Right lobe of liver (tissue), 6 donors: Measurements from ENCODE around the gene B3GAT1. TPM values are rescaled to one million over a fixed set of nuclear protein-coding genes. Genes with fewer than 3 reads are reported as not detected.

Experiments used
- ATAC-seq, 4 donors: fragments of 200-7000 bp; cut with Tn5 transposase; one replicate each; pipeline ENCODE4 v1.9.1; 2020; ENCODE audit warnings: mild to moderate bottlenecking in 4 of 4, moderate library complexity in 4 of 4
- DNase-seq, 3 donors: peaks; one replicate each; pipeline ENCODE4 v3.0.0-alpha.2; 2020
- H3K27ac ChIP-seq, 3 donors: fragments of 200-600 bp; one replicate each; pipeline ENCODE4 v1.8.0; 2022
- H3K27me3 ChIP-seq, 2 donors: fragments of 200-600 bp; one replicate each; pipeline ENCODE4 v1.8.0; 2022
- H3K36me3 ChIP-seq, 4 donors: fragments of 200-600 bp; sonication (generic) in 1 of 4; one replicate each; pipeline versions ENCODE4 v1.5.1 to v1.8.0; 2017 to 2022; ENCODE audit warnings: control low read depth in 1 of 4
- H3K4me1 ChIP-seq, 4 donors: fragments of 200-600 bp; sonication (generic) in 1 of 4; one replicate each; pipeline versions ENCODE4 v1.5.1 to v1.8.0; 2017 to 2022; ENCODE audit warnings: control low read depth in 1 of 4
- H3K4me3 ChIP-seq, 3 donors: fragments of 200-600 bp; one replicate each; pipeline ENCODE4 v1.8.0; 2022
- H3K9me3 ChIP-seq, 4 donors: fragments of 200-600 bp; sonication (generic) in 1 of 4; one replicate each; pipeline versions ENCODE4 v1.5.1 to v1.8.0; 2017 to 2022; ENCODE audit warnings: control low read depth in 1 of 4
- CTCF ChIP-seq, 4 donors: fragments of 200-600 bp in 3 of 4; fragments of 450-650 bp in 1 of 4; IDR thresholded peaks; one replicate each; pipeline versions ENCODE4 v1.5.1 to v1.8.0; 2016 to 2022; ENCODE audit warnings: antibody characterized with exemption in 4 of 4, mild to moderate bottlenecking in 2 of 4
- POLR2A ChIP-seq: fragments of 450-650 bp; IDR thresholded peaks from one replicate; pipeline ENCODE4 v1.6.1; 2017; ENCODE audit warnings: antibody characterized with exemption, mild to moderate bottlenecking
- WGBS: methylation state at CpG from one replicate; pipeline ENCODE4 v1.1.6; 2018; ENCODE audit warnings: low coverage, low lambda C conversion rate; ENCODE audit not compliant: insufficient coverage; ENCODE audit errors: missing lambda C conversion rate; 5-methylcytosine and 5-hydroxymethylcytosine counted together
- intact Hi-C, 2 donors: fragments of 100-400 bp; cut with DNase I; formaldehyde crosslinking; loops; one replicate each; pipeline versions ENCODE4 v1.11.2 to v1.14.1; 2022
- total RNA-seq, 6 experiments: library from RNA; depleted of rRNA in 2 of 6; stranded (reverse); fragments of >200 nt in 2 of 6; fragmentation: NEBNext Ultra II Directional in 3 of 6; extraction: Animal tissue kit (Norgen Biotek cat#: 25700) in 3 of 6; gene quantifications; one replicate each; pipeline versions ENCODE4 v1.1.0 to v1.2.4, GENCODE V29; 2016 to 2023
- donor health status: DM: no; HTN: yes; CAD: no.
- donor health status: DM: no; HTN: no; CAD: no.
- donor health status: DM: no; HTN: no; CAD: no.
- donor health status: DM: no; HTN: yes; CAD: no.
- donor health status: DM: no; HTN: yes; CAD: no.

Gene B3GAT1
- total RNA-seq, 6 experiments from 2014 or later = 0.76 to 8.8 (median 5.1) TPM

- Histone ChIP-seq H3K9me3 (no peaks in the 10 kb centered on the region), H3K27ac (no peak overlapping the region), H3K4me1 (no peaks in the 10 kb centered on the region), H3K36me3 (no peaks in the 10 kb centered on the region), H3K4me3 (no peak overlapping the region), H3K27me3 (no peaks in the 10 kb centered on the region)
- no peak for ATAC-seq
- TF ChIP-seq POLR2A (no peak), CTCF (IDR thresholded peaks at IDR 0.05) (no peak)
- no peak for DNase-seq
- intact Hi-C loops = no loop called here
- WGBS = no CpG with 5 or more reads among the region's 18 CpGs
These were observed 53.1 kb downstream of the B3GAT1 start for GRCh38 chr11:134358856-134359490.

- no peaks in the 10 kb centered on the region for H3K27me3 ChIP-seq
- no peaks in the 10 kb centered on the region for H3K36me3 ChIP-seq
- intact Hi-C loops = no loop called here
- no peaks in the 10 kb centered on the region for H3K9me3 ChIP-seq
- ATAC-seq (no peak), DNase-seq (no peak)
- H3K27ac ChIP-seq = no peak overlapping the region
- H3K4me3 ChIP-seq = no peak overlapping the region
- TF ChIP-seq POLR2A (no peak), CTCF (IDR thresholded peaks at IDR 0.05) (no peak)
- 75% methylated on average over 10 of the region's 27 CpGs for WGBS
- H3K4me1 ChIP-seq = no peaks in the 10 kb centered on the region
These were observed 53.7 kb downstream of the B3GAT1 start for GRCh38 chr11:134358165-134358855.

- Histone ChIP-seq H3K27ac (no peak overlapping the region), H3K36me3 (no peaks in the 10 kb centered on the region), H3K4me3 (no peak overlapping the region), H3K4me1 (no peaks in the 10 kb centered on the region), H3K27me3 (no peaks in the 10 kb centered on the region), H3K9me3 (no peaks in the 10 kb centered on the region)
- TF ChIP-seq POLR2A = no peak
- TF ChIP-seq CTCF (IDR thresholded peaks at IDR 0.05) = no peak
- DNase-seq (no peak), ATAC-seq (no peak)
- WGBS = 80% methylated on average over 1 of the region's 8 CpGs
- intact Hi-C loops = no loop called here
These were observed 54.5 kb downstream of the B3GAT1 start for GRCh38 chr11:134357545-134357839.

- Histone ChIP-seq H3K9me3 (no peaks in the 10 kb centered on the region), H3K27ac (no peak overlapping the region), H3K4me1 (no peaks in the 10 kb centered on the region), H3K36me3 (no peaks in the 10 kb centered on the region), H3K27me3 (no peaks in the 10 kb centered on the region), H3K4me3 (no peak overlapping the region)
- DNase-seq (no peak), ATAC-seq (no peak)
- intact Hi-C loops = no loop called here
- WGBS = 79% methylated on average over 16 of the region's 21 CpGs
- TF ChIP-seq POLR2A = no peak
- TF ChIP-seq CTCF (IDR thresholded peaks at IDR 0.05) = no peak
These were observed 55.1 kb downstream of the B3GAT1 start for GRCh38 chr11:134356656-134357544.
